ENCODE results near the gene CDK18.

- TF ChIP-seq CTCF (IDR thresholded peaks at IDR 0.05) (no peak), POLR2A (IDR thresholded peaks at IDR 0.05) (peak in 1 of 4 donors; percentile 51), POLR2AphosphoS5 (IDR thresholded peaks at IDR 0.05) (peak in 1 of 2 donors; percentile 21), EP300 (IDR thresholded peaks at IDR 0.05) (no peak)
These were observed at the start of gene CDK18 for GRCh38 chr1:205504311-205505075.

All from upper lobe of left lung (tissue), 4 donors.